GM12878 (cell line): Measurements from ENCODE around the gene NDUFV1. TPM values are rescaled to one million over a fixed set of nuclear protein-coding genes. Genes with fewer than 3 reads are reported as not detected.

ENCODE experiments used
- BHLHE40 ChIP-seq, 2 experiments: fragments of 450-650 bp in 1 of 2; IDR thresholded peaks; 2 replicates each; pipeline ENCODE4 v1.6.1; 2011 to 2017; ENCODE audit warnings: low read depth in 2 of 2, borderline replicate concordance in 1 of 2, improper control_type of control experiment in 1 of 2, low read length in 1 of 2, mild to moderate bottlenecking in 1 of 2
- CBX3 ChIP-seq: fragments of 200-600 bp; sonication (generic); IDR thresholded peaks from 2 replicates; pipeline ENCODE4 v1.6.1; 2016; ENCODE audit warnings: low read depth, borderline replicate concordance
- CREB1 ChIP-seq: IDR thresholded peaks from 2 replicates; pipeline ENCODE4 v1.6.1; 2012; ENCODE audit warnings: low read depth, mild to moderate bottlenecking, inconsistent platforms
- DPF2 ChIP-seq: fragments of 450-650 bp; IDR thresholded peaks from 2 replicates; pipeline ENCODE4 v1.6.1; 2017; ENCODE audit warnings: mild to moderate bottlenecking
- E2F8 ChIP-seq: fragments of 450-650 bp; IDR thresholded peaks from 2 replicates; pipeline ENCODE4 v1.6.1; 2018; ENCODE audit warnings: mild to moderate bottlenecking, low read depth, moderate library complexity; ENCODE audit not compliant: partially characterized antibody
- LARP7 ChIP-seq: fragments of 450-650 bp; IDR thresholded peaks from 2 replicates; pipeline ENCODE4 v1.6.1; 2017; ENCODE audit warnings: mild to moderate bottlenecking
- NR2C1 ChIP-seq: fragments of 450-650 bp; IDR thresholded peaks from 2 replicates; pipeline ENCODE4 v1.6.1; 2017; ENCODE audit warnings: antibody characterized with exemption, mild to moderate bottlenecking, moderate library complexity
- RELB ChIP-seq: fragments of 450-650 bp; IDR thresholded peaks from 2 replicates; pipeline ENCODE4 v1.6.1; 2017; ENCODE audit warnings: low read depth, mild to moderate bottlenecking, moderate library complexity
- REST ChIP-seq: IDR thresholded peaks from 2 replicates; pipeline ENCODE4 v1.6.1; 2012; ENCODE audit warnings: mild to moderate bottlenecking, low read depth, low read length
- STAT3 ChIP-seq: IDR thresholded peaks from 2 replicates; pipeline ENCODE4 v1.6.1; 2011; ENCODE audit warnings: low read depth, low read length, improper control_type of control experiment
- SUPT20H ChIP-seq: IDR thresholded peaks from 2 replicates; pipeline ENCODE4 v1.6.1; 2011; ENCODE audit warnings: low read depth, mild to moderate bottlenecking, low read length, moderate library complexity, borderline replicate concordance; ENCODE audit not compliant: control insufficient read depth
- TCF12 ChIP-seq: IDR thresholded peaks from 2 replicates; pipeline ENCODE4 v1.6.1; 2011; ENCODE audit warnings: low read depth, mild to moderate bottlenecking, low read length
- ZNF217 ChIP-seq: fragments of 450-650 bp; IDR thresholded peaks from 2 replicates; pipeline ENCODE4 v1.6.1; 2017; ENCODE audit warnings: antibody characterized with exemption, mild to moderate bottlenecking
- ZNF274 ChIP-seq: IDR thresholded peaks from one replicate; pipeline ENCODE4 v1.8.0; 2011; ENCODE audit not compliant: insufficient read length, insufficient read depth
- polyA plus RNA-seq, 11 experiments: library from polyadenylated mRNA; depleted of rRNA in 4 of 11; unstranded in 6 of 11; stranded (reverse) in 5 of 11; fragments of >200 nt; fragmentation: Nextera tagmentation in 4 of 11; fragmentation: Illumina TruSeq in 1 of 11; extraction: Ambion mirVana in 4 of 11; extraction: Trizol in 1 of 11; gene quantifications; 1 replicate in 1 of 11; 2 replicates in 10 of 11; pipeline versions ENCODE4 v1.2.1 to v1.2.3, GENCODE V29; 2011 to 2016; ENCODE audit warnings: inconsistent platforms in 2 of 11, missing spikeins in 2 of 11, low read depth in 1 of 11
- total RNA-seq, 4 experiments: library from RNA; depleted of rRNA in 3 of 4; stranded (reverse); fragments of >200 nt in 3 of 4; fragmentation: Illumina TruSeq in 1 of 4; extraction: Trizol in 1 of 4; gene quantifications; 2 replicates each; pipeline versions ENCODE4 v1.2.1 to v1.2.3, GENCODE V29; 2013 to 2021
- TF ChIP-seq, protein P1 (sequence below): fragments of 150-350 bp; IDR thresholded peaks from 2 replicates; pipeline ENCODE4 v1.6.1; 2016; ENCODE audit warnings: low read depth, low read length
- TF ChIP-seq, protein P2 (sequence below): IDR thresholded peaks from 2 replicates; pipeline ENCODE4 v1.6.1; 2011; ENCODE audit warnings: mild to moderate bottlenecking, low read depth, low read length, moderate library complexity; ENCODE audit not compliant: insufficient replicate concordance

The NDUFV1 gene
- total and polyA plus RNA-seq, 10 of the 15 experiments (the other 5 are each of a cell fraction or from before 2014, with no cell fraction given): 8.2 to 380 (median 231) TPM

- TF ChIP-seq, protein P1, sequence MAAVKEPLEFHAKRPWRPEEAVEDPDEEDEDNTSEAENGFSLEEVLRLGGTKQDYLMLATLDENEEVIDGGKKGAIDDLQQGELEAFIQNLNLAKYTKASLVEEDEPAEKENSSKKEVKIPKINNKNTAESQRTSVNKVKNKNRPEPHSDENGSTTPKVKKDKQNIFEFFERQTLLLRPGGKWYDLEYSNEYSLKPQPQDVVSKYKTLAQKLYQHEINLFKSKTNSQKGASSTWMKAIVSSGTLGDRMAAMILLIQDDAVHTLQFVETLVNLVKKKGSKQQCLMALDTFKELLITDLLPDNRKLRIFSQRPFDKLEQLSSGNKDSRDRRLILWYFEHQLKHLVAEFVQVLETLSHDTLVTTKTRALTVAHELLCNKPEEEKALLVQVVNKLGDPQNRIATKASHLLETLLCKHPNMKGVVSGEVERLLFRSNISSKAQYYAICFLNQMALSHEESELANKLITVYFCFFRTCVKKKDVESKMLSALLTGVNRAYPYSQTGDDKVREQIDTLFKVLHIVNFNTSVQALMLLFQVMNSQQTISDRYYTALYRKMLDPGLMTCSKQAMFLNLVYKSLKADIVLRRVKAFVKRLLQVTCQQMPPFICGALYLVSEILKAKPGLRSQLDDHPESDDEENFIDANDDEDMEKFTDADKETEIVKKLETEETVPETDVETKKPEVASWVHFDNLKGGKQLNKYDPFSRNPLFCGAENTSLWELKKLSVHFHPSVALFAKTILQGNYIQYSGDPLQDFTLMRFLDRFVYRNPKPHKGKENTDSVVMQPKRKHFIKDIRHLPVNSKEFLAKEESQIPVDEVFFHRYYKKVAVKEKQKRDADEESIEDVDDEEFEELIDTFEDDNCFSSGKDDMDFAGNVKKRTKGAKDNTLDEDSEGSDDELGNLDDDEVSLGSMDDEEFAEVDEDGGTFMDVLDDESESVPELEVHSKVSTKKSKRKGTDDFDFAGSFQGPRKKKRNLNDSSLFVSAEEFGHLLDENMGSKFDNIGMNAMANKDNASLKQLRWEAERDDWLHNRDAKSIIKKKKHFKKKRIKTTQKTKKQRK: no peak
- TF ChIP-seq REST: no peak
- TF ChIP-seq, protein P2, sequence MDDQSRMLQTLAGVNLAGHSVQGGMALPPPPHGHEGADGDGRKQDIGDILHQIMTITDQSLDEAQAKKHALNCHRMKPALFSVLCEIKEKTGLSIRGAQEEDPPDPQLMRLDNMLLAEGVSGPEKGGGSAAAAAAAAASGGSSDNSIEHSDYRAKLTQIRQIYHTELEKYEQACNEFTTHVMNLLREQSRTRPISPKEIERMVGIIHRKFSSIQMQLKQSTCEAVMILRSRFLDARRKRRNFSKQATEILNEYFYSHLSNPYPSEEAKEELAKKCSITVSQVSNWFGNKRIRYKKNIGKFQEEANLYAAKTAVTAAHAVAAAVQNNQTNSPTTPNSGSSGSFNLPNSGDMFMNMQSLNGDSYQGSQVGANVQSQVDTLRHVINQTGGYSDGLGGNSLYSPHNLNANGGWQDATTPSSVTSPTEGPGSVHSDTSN: no peak
- no peak for TF ChIP-seq ZNF217
- TF ChIP-seq LARP7: no peak
- no peak for TF ChIP-seq ZNF274
- no peak for TF ChIP-seq STAT3
- TF ChIP-seq SUPT20H: no peak
- 0 out of 2 replicates have a peak, but pooled peaks have one; percentile 27 for TF ChIP-seq CREB1
- no peak for TF ChIP-seq CBX3
- no peak for TF ChIP-seq E2F8
- TF ChIP-seq BHLHE40 (IDR thresholded peaks at IDR 0.05; ENCODE audit: borderline replicate concordance in 1 of 2, low read depth in 2 of 2, low read length in 1 of 2): peak in 1 of 2 experiments; percentile 11; a peak in 1 of 4 replicates
- no peak for TF ChIP-seq NR2C1
- TF ChIP-seq DPF2: peak; percentile 66
- no peak for TF ChIP-seq TCF12
- TF ChIP-seq RELB: no peak
Observed at GRCh38 chr11:67648796-67649613, 42.3 kb downstream of the NDUFV1 start (continued).
